Fibroblast of pulmonary artery (primary cell): ENCODE measurements around the gene FRMD4A.

Source experiments
- DNase-seq: peaks from one replicate; pipeline ENCODE4 v3.0.0-alpha.2; 2010; ENCODE audit warnings: low read depth
- H3K4me3 ChIP-seq: replicated peaks from 2 replicates; pipeline ENCODE4 v1.5.1; 2011; ENCODE audit warnings: low read depth, mild to moderate bottlenecking, control low read depth, low read length, moderate library complexity
- TF ChIP-seq, protein P1 (sequence below): IDR thresholded peaks from 2 replicates; pipeline ENCODE4 v1.5.1; 2011; ENCODE audit warnings: mild to moderate bottlenecking, control low read depth, low read length, inconsistent platforms; ENCODE audit errors: missing control alignments

The FRMD4A gene

DNA sequence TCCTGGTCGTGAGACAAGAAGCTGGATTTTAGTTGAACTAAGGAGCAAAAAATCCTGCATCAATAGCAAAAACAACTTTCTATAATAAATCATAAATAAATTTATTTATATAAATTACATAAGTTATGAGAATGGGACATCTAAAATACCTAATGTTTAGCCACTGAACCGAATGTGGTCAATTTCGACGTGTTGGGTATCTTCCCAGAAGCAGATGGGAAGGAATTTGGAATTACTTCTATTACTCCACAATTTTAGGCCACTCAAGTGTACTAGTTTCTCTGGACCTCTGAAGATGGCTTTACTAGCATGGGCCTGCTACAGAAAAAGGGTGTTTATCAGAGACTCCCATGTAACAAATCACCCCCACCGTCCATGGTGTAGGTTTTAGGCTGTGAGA is 572.0 kb downstream of the FRMD4A start:
- H3K4me3 ChIP-seq: no peak overlapping the region
- TF ChIP-seq, protein P1, sequence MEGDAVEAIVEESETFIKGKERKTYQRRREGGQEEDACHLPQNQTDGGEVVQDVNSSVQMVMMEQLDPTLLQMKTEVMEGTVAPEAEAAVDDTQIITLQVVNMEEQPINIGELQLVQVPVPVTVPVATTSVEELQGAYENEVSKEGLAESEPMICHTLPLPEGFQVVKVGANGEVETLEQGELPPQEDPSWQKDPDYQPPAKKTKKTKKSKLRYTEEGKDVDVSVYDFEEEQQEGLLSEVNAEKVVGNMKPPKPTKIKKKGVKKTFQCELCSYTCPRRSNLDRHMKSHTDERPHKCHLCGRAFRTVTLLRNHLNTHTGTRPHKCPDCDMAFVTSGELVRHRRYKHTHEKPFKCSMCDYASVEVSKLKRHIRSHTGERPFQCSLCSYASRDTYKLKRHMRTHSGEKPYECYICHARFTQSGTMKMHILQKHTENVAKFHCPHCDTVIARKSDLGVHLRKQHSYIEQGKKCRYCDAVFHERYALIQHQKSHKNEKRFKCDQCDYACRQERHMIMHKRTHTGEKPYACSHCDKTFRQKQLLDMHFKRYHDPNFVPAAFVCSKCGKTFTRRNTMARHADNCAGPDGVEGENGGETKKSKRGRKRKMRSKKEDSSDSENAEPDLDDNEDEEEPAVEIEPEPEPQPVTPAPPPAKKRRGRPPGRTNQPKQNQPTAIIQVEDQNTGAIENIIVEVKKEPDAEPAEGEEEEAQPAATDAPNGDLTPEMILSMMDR: no peak
- DNase-seq: no peak

DNA sequence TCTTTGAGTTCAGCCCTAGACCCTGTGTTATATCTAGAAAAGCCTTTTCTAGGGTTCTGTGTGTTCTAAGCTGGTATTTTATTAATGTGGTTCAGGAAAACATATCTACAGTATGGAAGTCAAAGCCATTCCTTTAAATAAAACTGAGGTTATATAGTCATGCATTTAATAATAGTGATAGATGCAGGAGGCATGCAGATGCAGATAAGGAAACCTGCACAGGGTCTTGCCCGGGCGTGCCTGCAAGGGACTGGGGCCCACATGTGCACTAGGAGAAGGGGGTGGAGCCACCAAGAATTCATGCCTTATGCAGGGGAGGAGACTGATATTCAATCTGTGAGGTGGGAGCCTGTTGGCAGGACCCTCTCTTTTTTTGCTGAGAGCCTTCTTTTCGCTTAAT is 572.4 kb downstream of the FRMD4A start:
- peak; percentile 62 for DNase-seq
- H3K4me3 ChIP-seq: no peak overlapping the region
- TF ChIP-seq, protein P1: no peak

DNA sequence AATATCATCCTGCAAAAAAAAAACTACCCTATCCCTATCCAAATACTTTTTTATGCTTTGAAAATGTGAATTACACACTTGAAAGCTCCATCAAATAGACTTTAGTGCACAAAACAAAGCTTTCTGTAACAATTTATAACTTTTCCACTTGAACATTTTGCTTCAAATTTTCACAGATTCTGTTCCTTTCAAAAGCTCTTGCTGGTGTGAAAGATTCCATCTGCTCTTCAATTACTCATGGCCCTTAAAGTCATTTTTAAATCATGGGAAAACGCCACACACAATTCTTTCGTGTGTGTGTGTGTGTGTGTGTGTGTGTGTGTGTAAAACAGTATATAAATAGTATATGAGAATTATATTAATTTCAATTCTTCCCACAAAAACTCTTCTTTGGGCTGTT is 576.4 kb downstream of the FRMD4A start:
- no peak for DNase-seq
- H3K4me3 ChIP-seq: no peak overlapping the region
- TF ChIP-seq, protein P1: no peak

DNA sequence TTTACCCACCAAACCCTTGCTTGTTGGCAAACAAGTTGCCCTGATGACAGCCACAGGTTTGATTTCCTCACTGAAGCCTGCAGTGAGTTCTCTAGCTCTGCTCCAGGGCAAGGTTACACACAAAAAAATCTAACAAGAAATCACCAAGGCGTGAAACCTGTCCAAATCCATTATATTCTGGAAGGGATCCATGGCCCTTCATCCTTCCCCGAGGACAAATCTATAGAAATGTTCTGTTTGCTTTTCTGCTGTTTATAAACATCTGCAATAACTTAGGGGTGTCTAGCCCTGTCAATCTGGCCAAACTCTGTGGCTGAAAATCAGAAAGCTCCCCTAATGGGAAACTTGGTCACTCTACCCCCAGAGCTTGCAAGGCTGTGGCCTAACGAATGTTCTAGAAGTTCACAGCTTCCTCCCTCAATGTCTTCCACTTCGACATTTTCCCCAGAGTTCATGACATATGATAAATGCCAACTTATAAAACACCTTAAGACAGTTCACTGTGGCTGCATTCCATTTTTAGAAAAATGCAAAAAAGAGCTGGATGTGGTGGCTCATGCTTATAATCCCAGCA is 579.4 kb downstream of the FRMD4A start:
- H3K4me3 ChIP-seq: no peak overlapping the region
- DNase-seq: no peak
- TF ChIP-seq, protein P1: no peak

DNA sequence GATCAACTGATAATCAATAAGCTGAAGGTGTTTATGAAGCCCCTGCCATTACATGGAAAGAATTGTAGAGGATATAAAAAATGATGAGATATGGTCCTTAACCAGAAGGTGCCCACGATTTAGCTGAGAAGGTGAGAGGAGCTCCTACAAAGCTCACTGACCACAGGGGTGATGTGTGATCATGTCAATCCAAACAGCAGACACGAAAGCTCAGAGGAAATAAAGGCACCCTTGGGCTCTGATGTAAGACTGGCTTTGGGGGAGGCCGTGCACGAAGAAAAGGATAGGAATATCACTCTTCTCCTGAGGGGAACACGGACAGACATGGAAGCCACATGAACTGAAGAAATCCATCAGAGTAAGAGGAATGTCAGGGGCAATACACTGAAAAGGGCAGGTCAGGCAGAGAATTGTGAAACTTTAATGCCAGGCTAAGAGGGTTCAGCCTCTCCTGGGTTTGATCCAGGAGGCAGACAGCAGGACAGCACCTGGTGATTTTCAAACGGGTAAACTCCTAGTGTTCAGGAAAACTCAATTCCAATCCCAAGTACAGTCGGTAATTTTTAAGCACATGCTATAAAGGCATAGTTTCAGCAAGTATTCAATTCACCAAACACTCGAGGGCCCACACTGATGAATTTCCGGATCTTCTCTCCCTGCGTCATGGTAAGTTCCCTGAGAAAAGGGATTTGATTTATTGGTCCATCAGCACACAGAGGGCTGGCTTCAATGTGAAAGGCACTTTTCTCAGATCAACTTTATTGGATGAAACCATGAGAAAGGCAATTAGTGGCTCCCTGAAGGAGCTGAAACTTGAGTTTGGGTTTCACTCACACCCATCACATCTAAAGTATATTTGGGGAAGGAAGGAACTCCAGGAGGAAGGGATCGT is 580.2 kb downstream of the FRMD4A start:
- no peak overlapping the region for H3K4me3 ChIP-seq
- TF ChIP-seq, protein P1: no peak
- DNase-seq: no peak

DNA sequence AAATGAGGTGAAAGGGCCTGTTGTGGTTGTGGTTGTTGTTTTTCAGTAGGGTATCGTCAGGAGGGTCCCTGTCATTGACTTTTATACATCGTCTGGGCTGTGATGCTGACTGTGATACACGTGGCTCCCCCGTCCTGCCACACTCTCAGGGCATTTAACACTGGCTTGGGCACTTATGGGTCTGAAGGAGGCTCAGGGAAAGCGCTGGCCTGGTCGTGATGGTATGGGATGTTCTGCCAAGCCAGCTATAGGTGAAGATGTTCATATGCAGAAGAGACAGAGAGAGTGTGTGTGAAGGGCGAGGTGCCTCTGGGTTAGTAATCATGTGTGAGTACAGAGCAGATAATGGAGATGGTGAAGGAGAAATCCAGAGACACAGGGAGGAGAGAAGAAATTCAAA is 585.5 kb downstream of the FRMD4A start:
- H3K4me3 ChIP-seq: no peak overlapping the region
- TF ChIP-seq, protein P1: no peak
- no peak for DNase-seq

DNA sequence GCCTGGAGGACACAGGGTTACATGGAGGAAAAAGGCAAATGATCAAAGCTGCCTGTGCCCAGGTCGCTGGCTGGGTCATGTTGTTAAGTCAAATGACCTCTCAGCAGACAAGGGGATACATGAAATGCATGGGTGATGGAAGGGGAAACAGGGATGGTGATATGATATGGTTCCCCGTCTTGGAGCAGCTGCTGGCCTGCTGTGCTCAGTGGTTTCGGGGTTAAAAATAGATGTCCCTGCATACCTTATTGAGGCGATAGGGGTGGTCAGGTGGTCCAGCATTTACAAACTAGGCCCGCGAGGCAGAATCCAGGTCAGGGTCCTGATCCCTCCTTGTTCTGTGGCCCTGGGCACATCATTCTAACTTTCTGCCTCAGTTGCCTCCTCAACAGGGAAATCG is 586.8 kb downstream of the FRMD4A start:
- H3K4me3 ChIP-seq: no peak overlapping the region
- TF ChIP-seq, protein P1: no peak
- DNase-seq: no peak
